Measurements from ENCODE around the gene EEF2K.

- TF ChIP-seq SIN3A (IDR thresholded peaks at IDR 0.05; ENCODE audit: borderline replicate concordance, insufficient read depth, low read length): no peak
- no peak for TF ChIP-seq REST (IDR thresholded peaks at IDR 0.05; ENCODE audit: insufficient read depth in 1 of 2, low read depth in 2 of 2, low read length in 2 of 2)
- no peak for TF ChIP-seq POLR2AphosphoS5 (IDR thresholded peaks at IDR 0.05; ENCODE audit: low read depth, low read length)
- no peak for TF ChIP-seq TAF1 (IDR thresholded peaks at IDR 0.05; ENCODE audit: borderline replicate concordance, insufficient read depth, low read length)
Measured at GRCh38 chr16:22307838-22308237, 101.8 kb downstream of the EEF2K start.
